Glutamatergic neuron (in vitro differentiated cells): ENCODE measurements around the gene FAM200A. TPM values are rescaled to one million over a fixed set of nuclear protein-coding genes. Genes with fewer than 3 reads are reported as not detected.
A peak's percentile ranks its signal among the peaks of the same experiment; 100 is the strongest.
"Not testable (repeated sequence)": the region's sequence is repeated elsewhere in the genome, so short reads cannot be mapped to it uniquely, and the experiment has no call there.

Source experiments
- DNase-seq: peaks from one replicate; pipeline ENCODE4 v3.0.0; 2022
- H3K27ac Mint-ChIP-seq: one replicate; pipeline ENCODE4 v1.8.0; 2020; ENCODE audit warnings: mild to moderate bottlenecking, mixed read lengths, inconsistent platforms; ENCODE audit not compliant: unreplicated experiment
- H3K27me3 Mint-ChIP-seq: one replicate; pipeline ENCODE4 v1.8.0; 2020; ENCODE audit warnings: mild to moderate bottlenecking, moderate library complexity, mixed read lengths, inconsistent platforms; ENCODE audit not compliant: unreplicated experiment
- H3K36me3 Mint-ChIP-seq: one replicate; pipeline ENCODE4 v1.8.0; 2020; ENCODE audit warnings: mild to moderate bottlenecking, mixed read lengths, inconsistent platforms; ENCODE audit not compliant: unreplicated experiment
- H3K4me1 Mint-ChIP-seq: one replicate; pipeline ENCODE4 v1.8.0; 2020; ENCODE audit warnings: mild to moderate bottlenecking, low read depth, mixed read lengths, inconsistent platforms; ENCODE audit not compliant: unreplicated experiment
- H3K4me3 Mint-ChIP-seq: one replicate; pipeline ENCODE4 v1.8.0; 2020; ENCODE audit warnings: mild to moderate bottlenecking, mixed read lengths, inconsistent platforms; ENCODE audit not compliant: unreplicated experiment
- H3K9me3 Mint-ChIP-seq: one replicate; pipeline ENCODE4 v1.8.0; 2020; ENCODE audit warnings: mild to moderate bottlenecking, moderate library complexity, mixed read lengths, inconsistent platforms; ENCODE audit not compliant: unreplicated experiment
- CTCF ChIP-seq: fragments of 200-600 bp; sonication (generic); IDR thresholded peaks from one replicate; pipeline ENCODE4 v1.5.0; 2021; ENCODE audit not compliant: partially characterized antibody, unreplicated experiment
- total RNA-seq: library from RNA; stranded (reverse); fragmentation: NEBNext Ultra II Directional; extraction: Animal tissue kit (Norgen Biotek cat#: 25700); gene quantifications from one replicate; pipeline ENCODE4 v1.2.1, GENCODE V29; 2021; ENCODE audit not compliant: unreplicated experiment

Gene FAM200A
- total RNA-seq, 1 donor from 2014 or later: 8.1 TPM

GRCh38 chr7:99594948-99595745 lies 43.2 kb upstream of the FAM200A start:
- no peak for DNase-seq
- Mint-ChIP-seq H3K27ac (no peak overlapping the region), H3K36me3 (no peaks in the 10 kb centered on the region), H3K4me3 (no peak overlapping the region), H3K27me3 (no peaks in the 10 kb centered on the region), H3K9me3 (no peaks in the 10 kb centered on the region), H3K4me1 (no peaks in the 10 kb centered on the region)
- TF ChIP-seq CTCF: no peak

DNA sequence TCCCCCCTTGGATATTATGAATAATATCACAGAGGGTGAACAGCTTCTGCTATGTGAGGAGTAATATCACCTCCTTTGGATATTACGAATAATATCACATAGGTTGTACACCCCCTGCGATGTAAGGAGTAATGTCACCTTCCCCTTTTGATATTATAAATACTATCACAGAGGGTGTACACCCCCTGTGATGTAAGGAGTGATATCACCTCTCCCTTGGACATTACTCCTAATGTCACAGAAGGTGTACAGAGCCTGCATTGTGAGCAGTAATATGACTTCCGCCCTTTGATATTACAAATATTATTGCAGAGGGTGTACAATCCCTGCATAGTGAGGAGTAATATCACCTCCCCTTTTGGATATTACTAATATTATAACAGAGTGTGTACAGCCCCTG lies 37.0 kb upstream of the FAM200A start:
- TF ChIP-seq CTCF: no peak
- Mint-ChIP-seq H3K4me1 (no peaks in the 10 kb centered on the region), H3K36me3 (no peaks in the 10 kb centered on the region), H3K27me3 (peaks cover 2% of the 10 kb centered on the region), H3K27ac (no peak overlapping the region), H3K4me3 (no peak overlapping the region), H3K9me3 (no peaks in the 10 kb centered on the region)
- DNase-seq: no peak

GRCh38 chr7:99580778-99581332 lies 28.9 kb upstream of the FAM200A start:
- H3K27me3 Mint-ChIP-seq, H3K9me3 Mint-ChIP-seq, DNase-seq, H3K36me3 Mint-ChIP-seq, H3K4me1 Mint-ChIP-seq: not testable (repeated sequence)
- Mint-ChIP-seq H3K4me3 (peak overlapping the region; percentile 94), H3K27ac (peak overlapping the region; percentile 89)

DNA sequence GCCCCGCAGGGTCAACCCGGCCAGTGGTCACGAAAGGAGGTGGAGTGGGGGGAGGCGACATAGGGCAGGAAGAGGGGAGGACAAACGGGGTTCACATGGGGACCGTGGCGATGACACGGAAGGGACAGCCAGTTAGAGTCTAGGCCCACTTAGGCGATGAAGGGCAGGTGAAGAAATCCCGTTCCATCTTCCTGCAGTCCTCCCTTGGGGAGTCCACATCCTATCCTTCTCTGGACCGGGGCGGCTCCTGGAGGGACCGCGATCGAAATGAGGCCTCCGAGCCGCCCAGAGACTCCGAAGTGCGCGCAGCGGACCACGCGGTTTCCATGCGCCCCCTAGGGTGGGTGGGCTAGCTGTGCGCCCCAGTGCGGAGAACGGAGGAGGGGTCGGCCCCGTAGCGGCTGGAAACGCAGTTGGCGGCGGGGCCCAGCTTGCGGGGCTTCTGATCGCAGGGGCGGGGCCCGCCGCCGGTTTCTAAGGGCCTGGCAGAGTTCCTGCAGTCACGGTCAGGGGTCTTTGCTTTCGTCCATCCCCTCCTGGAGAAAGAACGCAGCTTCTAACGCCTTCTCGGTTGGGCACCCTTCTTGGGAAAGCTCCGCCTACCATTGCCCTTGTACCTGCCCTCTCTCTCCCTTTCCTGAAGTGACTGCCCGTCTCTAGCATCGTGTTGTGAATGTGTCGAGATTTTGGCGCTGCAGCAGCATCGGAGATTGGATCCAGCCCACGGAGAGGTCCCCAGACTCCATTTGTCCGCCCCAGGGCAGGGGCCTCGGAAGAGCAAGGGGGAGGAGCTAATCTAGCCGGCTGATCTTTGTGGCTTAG lies 28.3 kb upstream of the FAM200A start:
- H3K27ac Mint-ChIP-seq: peak overlapping the region; percentile 89

More for the DNA sequence above, 28.3 kb upstream of the FAM200A start:
- peak overlapping the region; percentile 94 for H3K4me3 Mint-ChIP-seq
- no peaks in the 10 kb centered on the region for H3K36me3 Mint-ChIP-seq
- DNase-seq: peak; percentile 87
- H3K4me1 Mint-ChIP-seq: peaks cover 1% of the 10 kb centered on the region
- H3K9me3 Mint-ChIP-seq: peaks cover 2% of the 10 kb centered on the region
- H3K27me3 Mint-ChIP-seq: peaks cover 5% of the 10 kb centered on the region
- peak; percentile 75 for TF ChIP-seq CTCF
